Activated naive CD8-positive, alpha-beta T cell treated with anti-CD3 and anti-CD28 coated beads, Interleukin-2, amount 50 U/mL, for 24 hours (primary cell): ENCODE measurements around the gene PRDX1.
A peak's percentile ranks its signal among the peaks of the same experiment; 100 is the strongest.
"Not testable (repeated sequence)": the region's sequence is repeated elsewhere in the genome, so short reads cannot be mapped to it uniquely, and the experiment has no call there.

Experiments
- ATAC-seq: fragments of 150-1000 bp; cut with Tn5 transposase; one replicate; pipeline ENCODE4 v1.10.0; 2021
- DNase-seq: peaks from one replicate; pipeline ENCODE4 v3.0.0; 2021
- H3K27ac Mint-ChIP-seq: one replicate; pipeline ENCODE4 v1.8.0; 2021; ENCODE audit warnings: mild to moderate bottlenecking, mixed read lengths
- H3K27me3 Mint-ChIP-seq: one replicate; pipeline ENCODE4 v1.8.0; 2021; ENCODE audit warnings: mixed read lengths
- H3K36me3 Mint-ChIP-seq: one replicate; pipeline ENCODE4 v1.8.0; 2021; ENCODE audit warnings: low read depth, mixed read lengths
- H3K4me1 Mint-ChIP-seq: one replicate; pipeline ENCODE4 v1.8.0; 2021; ENCODE audit warnings: mixed read lengths
- H3K4me3 Mint-ChIP-seq: one replicate; pipeline ENCODE4 v1.8.0; 2021; ENCODE audit warnings: mild to moderate bottlenecking, moderate library complexity, mixed read lengths
- H3K9me3 Mint-ChIP-seq: one replicate; pipeline ENCODE4 v1.8.0; 2021; ENCODE audit warnings: mixed read lengths

The PRDX1 gene

DNA sequence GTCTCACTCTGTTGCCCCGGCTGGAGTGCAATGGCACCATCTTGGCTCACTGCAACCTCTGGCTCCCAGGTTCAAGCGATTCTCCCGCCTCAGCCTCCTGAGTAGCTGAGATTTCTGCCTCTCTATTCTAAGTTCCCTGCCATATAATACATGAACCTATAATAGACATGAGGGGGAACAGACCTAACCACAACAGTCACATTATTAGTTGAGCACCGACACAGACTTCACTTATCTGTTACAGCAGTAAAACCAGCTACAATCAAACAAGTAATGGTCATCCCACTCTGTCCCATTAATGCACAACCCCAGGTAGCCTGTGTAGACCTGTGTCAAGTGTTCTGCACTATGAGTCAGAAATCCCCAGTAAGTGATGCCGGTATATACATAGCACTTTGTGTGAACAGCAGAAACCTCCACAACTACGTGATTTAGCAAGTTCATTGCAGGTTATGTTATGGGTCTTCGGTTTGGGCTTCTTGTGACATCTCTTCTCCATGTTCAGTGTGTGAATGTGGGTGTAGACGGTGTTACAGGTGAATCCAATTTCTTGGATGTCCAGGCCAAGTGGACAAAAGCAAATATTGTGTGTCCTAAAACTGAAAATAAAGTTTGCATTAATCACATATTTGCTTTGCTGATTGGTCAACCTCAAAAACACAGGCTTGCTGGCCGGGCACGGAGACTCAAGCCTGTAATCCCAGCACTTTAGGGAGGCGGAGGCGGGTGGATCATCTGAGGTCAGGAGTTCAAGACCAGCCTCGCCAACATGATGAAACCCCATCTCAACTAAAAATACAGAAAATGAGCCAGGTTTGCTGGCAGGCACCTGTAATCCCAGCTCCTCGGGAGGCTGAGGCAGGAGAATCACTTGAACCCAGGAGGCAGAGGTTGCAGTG is 18.0 kb downstream of the PRDX1 start:
- ATAC-seq (no peak), DNase-seq (no peak)
- H3K27ac Mint-ChIP-seq, result no peak overlapping the region
- H3K36me3 Mint-ChIP-seq, result peaks cover 10% of the 10 kb centered on the region
- H3K27me3 Mint-ChIP-seq, result no peaks in the 10 kb centered on the region
- no peaks in the 10 kb centered on the region for H3K9me3 Mint-ChIP-seq
- peaks cover 30% of the 10 kb centered on the region for H3K4me1 Mint-ChIP-seq
- H3K4me3 Mint-ChIP-seq, result no peak overlapping the region

DNA sequence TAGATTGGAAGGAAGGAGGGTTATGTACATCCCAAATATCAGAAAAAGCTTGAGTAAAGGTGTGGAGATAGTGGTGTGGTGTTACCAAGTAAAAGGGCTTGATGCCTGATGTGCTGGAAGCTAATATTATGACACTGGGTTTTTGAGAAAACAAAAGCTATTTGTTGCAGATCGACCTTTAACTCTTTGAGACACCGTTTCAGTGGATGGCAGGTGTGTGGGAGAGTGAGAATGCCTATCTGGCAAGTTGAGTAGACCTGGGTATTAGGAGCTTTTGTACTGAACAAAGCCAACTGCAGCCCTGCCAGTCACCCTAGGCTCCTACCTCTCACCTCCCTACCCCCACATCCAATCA is 20.2 kb downstream of the PRDX1 start:
- DNase-seq (no peak), ATAC-seq (no peak)
- Mint-ChIP-seq H3K27ac (no peak overlapping the region), H3K9me3 (no peaks in the 10 kb centered on the region), H3K27me3 (no peaks in the 10 kb centered on the region), H3K36me3 (peaks cover 2% of the 10 kb centered on the region), H3K4me3 (peak overlapping the region; percentile 95), H3K4me1 (peaks cover 31% of the 10 kb centered on the region)

DNA sequence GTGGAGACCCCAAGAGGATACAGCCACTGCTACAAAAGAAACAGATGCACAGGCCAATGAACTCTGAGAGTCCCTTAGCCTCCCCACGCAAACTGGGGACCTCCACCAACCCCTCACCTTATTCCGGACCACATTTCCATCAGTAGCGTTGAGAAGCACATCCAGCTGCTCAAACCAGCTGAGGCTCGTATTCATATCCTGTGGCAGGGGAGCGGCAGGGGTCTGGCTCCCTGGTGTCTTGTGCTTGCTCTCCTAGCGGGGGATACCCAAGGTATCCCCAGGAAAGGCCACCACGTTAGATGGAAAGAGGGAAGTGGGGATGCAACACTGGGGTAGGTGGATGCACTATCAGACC is 22.3 kb downstream of the PRDX1 start:
- H3K36me3 Mint-ChIP-seq, result peaks cover 2% of the 10 kb centered on the region
- H3K4me1 Mint-ChIP-seq, result peaks cover 31% of the 10 kb centered on the region
- no peaks in the 10 kb centered on the region for H3K9me3 Mint-ChIP-seq
- H3K27me3 Mint-ChIP-seq, result no peaks in the 10 kb centered on the region
- DNase-seq (no peak), ATAC-seq (peak; percentile 0)
- peak overlapping the region; percentile 95 for H3K4me3 Mint-ChIP-seq
- peak overlapping the region; percentile 95 for H3K27ac Mint-ChIP-seq

DNA sequence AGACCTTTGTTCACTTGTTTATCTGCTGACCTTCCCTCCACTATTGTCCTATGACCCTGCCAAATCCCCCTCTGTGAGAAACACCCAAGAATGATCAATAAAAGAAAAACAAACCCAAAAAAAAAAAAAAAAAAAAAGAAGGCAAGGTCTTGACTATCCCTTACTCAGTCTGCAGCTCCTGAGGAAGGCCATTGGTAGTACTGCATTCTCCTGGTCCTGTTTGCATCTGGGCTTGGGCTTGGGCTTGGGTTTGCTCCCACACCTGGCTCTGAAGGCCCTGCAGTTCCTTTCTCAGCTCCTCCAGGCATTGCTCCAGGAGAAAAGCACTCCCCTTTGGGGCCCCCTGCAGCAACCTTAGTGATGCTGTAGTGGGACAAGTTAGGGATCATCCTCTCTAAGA is 23.4 kb downstream of the PRDX1 start:
- no peak for DNase-seq
- no peak for ATAC-seq
- Mint-ChIP-seq H3K27me3 (no peaks in the 10 kb centered on the region), H3K9me3 (no peaks in the 10 kb centered on the region), H3K4me1 (peaks cover 31% of the 10 kb centered on the region), H3K4me3 (no peak overlapping the region), H3K36me3 (peaks cover 2% of the 10 kb centered on the region), H3K27ac (no peak overlapping the region)

DNA sequence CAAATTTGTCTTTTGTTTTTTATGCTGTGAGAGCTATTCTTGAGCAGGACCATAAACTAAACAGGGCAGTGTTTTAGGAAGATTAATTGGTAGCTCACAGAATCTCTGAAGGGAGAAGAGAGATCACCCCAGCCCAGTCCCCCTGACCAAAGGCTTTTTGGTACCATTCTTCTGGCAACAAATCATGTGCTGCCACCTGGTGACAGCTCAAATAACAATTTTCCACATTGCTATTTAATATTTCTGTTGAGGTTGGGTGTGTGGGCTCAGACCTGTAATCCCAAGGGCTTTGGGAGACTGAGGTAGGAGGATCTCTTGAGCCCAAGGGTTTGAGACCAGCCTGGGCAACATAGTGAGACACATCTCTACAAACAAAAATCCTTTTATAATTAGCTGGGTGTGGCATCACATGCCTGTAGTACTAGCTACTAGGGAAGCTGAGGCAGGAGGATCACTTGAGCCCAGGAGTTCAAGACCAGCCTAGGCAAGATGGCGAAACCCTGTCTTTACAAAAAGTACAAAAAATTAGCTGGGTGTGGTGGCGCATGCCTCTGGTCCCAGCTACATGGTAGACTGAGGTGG is 28.5 kb downstream of the PRDX1 start:
- DNase-seq (peak; percentile 48), ATAC-seq (no peak)
- Mint-ChIP-seq H3K36me3 (no peaks in the 10 kb centered on the region), H3K9me3 (no peaks in the 10 kb centered on the region), H3K4me1 (peaks cover 4% of the 10 kb centered on the region), H3K4me3 (no peak overlapping the region), H3K27ac (peak overlapping the region; percentile 7), H3K27me3 (no peaks in the 10 kb centered on the region)

DNA sequence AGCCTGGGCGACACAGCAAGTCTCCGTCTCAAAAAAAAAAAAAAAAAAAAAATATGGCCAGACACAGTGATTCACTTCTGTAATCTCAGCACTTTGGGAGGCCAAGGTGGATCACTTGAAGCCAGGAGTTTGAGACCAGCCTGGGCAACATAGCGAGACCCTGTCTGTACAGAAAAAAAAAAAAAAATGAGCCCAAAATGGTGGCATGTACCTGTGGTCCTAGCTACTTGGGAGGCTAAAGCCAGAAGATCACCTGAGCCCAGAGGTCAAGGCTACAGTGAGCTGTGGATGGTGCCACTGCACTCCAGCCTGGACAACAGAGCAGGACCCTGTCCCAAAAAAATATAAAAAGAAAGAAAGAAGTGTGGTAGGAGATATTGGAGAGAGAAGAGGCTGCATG is 29.0 kb downstream of the PRDX1 start:
- ATAC-seq (no peak), DNase-seq (no peak)
- Mint-ChIP-seq H3K9me3 (no peaks in the 10 kb centered on the region), H3K27ac (peak overlapping the region; percentile 7), H3K36me3 (no peaks in the 10 kb centered on the region), H3K4me1 (peaks cover 4% of the 10 kb centered on the region), H3K27me3 (no peaks in the 10 kb centered on the region), H3K4me3 (no peak overlapping the region)

DNA sequence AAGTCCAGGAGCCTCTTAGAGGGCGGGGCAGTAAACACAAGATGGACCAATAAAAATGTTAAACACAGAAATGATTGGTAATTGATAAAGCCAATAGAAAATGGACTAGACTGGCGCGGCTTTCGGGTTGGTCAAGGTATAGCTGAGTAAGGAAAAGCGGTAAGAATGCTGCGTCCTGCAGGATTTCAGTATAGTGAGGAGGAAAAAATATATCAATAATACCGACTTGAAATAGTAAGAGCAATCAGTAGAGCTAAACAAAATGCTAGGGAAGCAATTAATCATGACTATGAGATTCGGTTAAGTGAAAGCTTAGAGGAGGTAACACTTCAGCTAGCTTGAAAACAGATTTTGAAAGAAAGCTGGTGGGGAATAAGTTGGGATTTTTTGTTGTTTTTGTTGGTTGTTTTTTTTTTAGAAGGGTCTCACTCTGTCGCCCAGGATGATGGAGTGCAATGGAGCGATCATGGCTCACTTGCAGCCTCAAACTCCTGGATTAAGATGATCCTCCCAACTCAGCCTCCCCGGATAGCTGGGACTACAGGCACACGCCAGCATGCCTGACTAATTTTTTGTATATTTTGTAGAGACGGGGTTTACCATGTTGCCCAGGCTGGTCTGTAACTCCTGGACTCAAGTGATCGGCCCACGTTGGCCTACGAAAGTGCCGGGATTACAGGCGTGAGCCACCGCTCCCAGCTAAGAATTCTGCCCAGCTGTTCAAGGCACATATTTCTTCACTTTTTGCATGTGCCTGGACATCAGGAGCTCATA is 30.0 kb downstream of the PRDX1 start:
- DNase-seq (no peak), ATAC-seq (no peak)
- Mint-ChIP-seq H3K4me1 (peaks cover 4% of the 10 kb centered on the region), H3K9me3 (no peaks in the 10 kb centered on the region), H3K4me3 (no peak overlapping the region), H3K27ac (no peak overlapping the region), H3K27me3 (no peaks in the 10 kb centered on the region), H3K36me3 (no peaks in the 10 kb centered on the region)

DNA sequence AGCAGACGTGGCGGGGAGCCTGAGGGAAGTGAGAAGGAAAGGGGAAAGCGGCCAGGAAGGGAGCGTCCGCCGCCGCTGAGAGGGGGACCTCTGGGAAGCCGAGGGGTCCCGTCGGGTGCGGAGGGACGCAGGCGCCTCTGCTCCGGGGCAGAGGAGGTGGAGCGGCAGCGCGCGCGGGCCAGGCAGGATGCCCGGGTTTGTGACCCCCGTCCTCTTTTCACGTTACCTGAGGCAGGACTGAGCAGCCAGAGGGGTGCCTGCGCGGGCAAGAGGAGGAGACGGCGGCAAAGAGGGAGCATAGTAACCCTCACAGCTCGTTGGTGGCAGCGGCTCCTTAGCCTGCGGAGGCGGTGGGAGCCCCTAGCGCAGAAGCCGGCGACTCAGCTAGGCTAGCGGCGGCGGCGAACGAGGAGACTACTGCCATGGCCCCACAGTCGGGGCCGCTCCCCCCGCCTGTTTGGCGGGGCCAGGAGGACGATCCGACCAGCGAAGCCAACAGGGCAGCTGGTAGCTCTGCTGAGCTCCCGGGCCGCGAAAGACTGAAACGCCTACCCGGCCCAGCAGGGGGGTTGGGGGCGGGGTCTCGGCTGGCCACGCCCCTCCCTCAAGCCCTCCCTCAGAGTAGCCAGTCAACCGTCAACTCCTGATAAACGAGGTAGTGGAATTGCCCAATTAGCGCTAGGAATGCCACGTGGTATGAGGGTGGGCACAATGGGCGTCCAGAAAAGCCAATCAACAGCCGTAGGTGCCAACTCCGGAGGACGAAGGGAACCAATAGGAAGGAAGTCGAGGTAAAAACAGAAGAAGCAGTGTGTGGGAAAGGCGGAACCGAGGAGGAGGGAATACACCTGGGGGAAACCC is 30.8 kb downstream of the PRDX1 start, which contains the start of gene TESK2:
TSS of gene TESK2 (minus strand) at position 538 of the 861 bp plus-strand sequence. CDS start 33,378 bp downstream, outside the sequence.
- DNase-seq (peak; percentile 94), ATAC-seq (peak; percentile 94)
- Mint-ChIP-seq H3K27ac (no peak within 1 kb of the TSS), H3K4me3 (no peak within 1 kb of the TSS), H3K4me1 (peaks cover 4% of the 10 kb centered on the region), H3K9me3 (no peaks in the 10 kb centered on the region), H3K36me3 (no peaks in the 10 kb centered on the region), H3K27me3 (no peaks in the 10 kb centered on the region)

DNA sequence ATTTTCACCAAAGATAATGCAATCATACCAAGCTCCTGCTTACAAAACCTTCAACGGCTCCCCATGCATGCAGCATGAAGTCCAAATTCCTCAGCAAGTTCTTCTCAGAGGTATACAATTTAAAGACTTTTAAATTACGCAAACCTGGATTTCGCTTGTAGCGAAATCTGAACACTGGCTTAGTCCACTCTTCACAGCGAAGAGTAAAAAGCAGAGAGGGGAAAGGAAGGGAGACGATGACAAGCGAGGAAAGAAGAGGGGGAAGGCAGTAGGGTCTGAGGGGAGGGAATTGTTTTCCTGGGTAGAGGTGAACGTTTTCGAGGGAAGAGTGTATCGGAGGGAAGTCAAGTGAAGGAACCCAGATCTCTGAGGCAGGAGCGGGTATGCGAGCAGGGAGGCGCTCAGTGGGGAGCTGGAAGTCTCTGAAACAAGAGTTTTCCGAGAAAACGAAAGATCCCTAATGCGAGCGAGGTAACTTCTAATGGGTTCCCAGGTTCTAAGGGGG is 31.5 kb downstream of the PRDX1 start:
- Mint-ChIP-seq H3K27me3 (no peaks in the 10 kb centered on the region), H3K4me1 (peaks cover 4% of the 10 kb centered on the region), H3K9me3 (no peaks in the 10 kb centered on the region), H3K36me3 (no peaks in the 10 kb centered on the region), H3K27ac (no peak overlapping the region), H3K4me3 (no peak overlapping the region)
- DNase-seq (no peak), ATAC-seq (no peak)

DNA sequence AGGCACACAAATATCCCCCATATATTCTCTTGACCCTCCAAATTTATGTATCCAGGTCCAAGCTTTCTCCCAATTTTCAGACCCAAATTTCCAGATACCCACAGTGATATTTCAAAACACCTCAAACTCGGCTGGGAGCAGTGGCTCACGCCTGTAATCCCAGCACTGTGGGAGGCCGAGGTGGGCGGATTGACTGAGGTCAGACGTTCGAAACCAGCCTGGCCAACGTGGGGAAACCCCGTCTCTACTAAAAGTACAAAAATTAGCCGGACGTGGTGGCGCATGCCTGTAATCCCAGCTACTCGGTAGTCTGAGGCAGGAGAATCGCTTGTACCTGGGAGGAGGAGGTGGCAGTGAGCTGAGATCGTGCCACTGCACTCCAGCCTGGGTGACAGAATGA is 32.3 kb downstream of the PRDX1 start:
- not testable (repeated sequence) for ATAC-seq, H3K27ac Mint-ChIP-seq, H3K4me1 Mint-ChIP-seq, H3K4me3 Mint-ChIP-seq, H3K27me3 Mint-ChIP-seq, H3K9me3 Mint-ChIP-seq, H3K36me3 Mint-ChIP-seq
- DNase-seq, result peak; percentile 56

DNA sequence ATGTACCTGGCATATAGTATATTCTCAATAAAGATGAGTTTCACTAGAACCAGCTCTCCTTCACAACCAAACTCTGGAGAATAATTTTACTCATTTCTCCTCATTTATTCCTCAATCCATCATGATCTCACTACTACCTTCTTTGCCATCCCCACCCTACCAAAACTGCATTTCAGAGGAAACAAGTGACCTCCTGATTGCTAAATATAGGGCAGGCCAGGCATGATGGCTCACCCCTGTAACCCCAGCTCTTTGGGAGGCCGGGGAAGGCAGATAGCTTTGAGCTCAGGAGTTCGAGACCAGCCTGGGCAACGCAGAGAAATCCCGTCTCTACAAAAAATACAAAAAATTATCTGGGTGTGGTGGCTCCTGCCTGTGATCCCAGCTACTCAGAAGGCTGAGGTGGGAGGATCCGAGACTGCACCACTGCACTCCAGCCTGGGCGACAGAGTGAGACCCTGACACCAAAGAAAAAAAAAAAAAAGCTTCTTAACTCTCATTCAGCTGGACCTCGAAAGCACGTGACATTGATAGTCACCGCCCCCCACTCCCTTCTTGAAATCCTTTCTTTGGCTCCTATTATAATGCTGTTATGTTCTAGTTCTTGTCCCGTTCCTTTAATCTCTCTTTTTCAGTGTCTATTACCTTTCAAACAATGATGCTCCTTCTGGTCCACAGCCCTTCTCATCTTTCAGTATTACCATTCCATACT is 32.9 kb downstream of the PRDX1 start:
- no peak overlapping the region for H3K27ac Mint-ChIP-seq
- no peaks in the 10 kb centered on the region for H3K36me3 Mint-ChIP-seq
- ATAC-seq (no peak), DNase-seq (no peak)
- no peaks in the 10 kb centered on the region for H3K27me3 Mint-ChIP-seq
- H3K9me3 Mint-ChIP-seq, result no peaks in the 10 kb centered on the region
- H3K4me3 Mint-ChIP-seq, result no peak overlapping the region
- peaks cover 4% of the 10 kb centered on the region for H3K4me1 Mint-ChIP-seq

DNA sequence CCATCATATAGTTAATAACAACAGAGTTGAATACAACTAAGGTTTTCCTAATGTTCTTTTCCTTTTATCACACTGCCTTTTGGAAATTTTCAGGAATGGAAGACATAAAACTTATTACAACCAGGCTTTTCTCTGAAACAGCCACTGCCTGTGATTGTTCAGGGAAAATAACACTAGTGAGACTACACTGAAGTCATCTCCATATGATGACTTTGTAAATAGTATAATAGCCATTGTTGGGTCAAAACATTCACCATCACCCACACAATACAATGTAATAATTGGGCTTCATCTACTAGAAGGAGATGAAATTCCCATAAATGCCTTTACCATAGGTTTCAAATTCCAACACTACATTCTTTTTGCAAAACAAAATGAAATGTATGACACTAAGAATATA is 35.7 kb downstream of the PRDX1 start:
- DNase-seq (no peak), ATAC-seq (no peak)
- H3K4me1 Mint-ChIP-seq, result no peaks in the 10 kb centered on the region
- no peak overlapping the region for H3K27ac Mint-ChIP-seq
- no peaks in the 10 kb centered on the region for H3K36me3 Mint-ChIP-seq
- no peaks in the 10 kb centered on the region for H3K9me3 Mint-ChIP-seq
- no peak overlapping the region for H3K4me3 Mint-ChIP-seq
- H3K27me3 Mint-ChIP-seq, result no peaks in the 10 kb centered on the region

DNA sequence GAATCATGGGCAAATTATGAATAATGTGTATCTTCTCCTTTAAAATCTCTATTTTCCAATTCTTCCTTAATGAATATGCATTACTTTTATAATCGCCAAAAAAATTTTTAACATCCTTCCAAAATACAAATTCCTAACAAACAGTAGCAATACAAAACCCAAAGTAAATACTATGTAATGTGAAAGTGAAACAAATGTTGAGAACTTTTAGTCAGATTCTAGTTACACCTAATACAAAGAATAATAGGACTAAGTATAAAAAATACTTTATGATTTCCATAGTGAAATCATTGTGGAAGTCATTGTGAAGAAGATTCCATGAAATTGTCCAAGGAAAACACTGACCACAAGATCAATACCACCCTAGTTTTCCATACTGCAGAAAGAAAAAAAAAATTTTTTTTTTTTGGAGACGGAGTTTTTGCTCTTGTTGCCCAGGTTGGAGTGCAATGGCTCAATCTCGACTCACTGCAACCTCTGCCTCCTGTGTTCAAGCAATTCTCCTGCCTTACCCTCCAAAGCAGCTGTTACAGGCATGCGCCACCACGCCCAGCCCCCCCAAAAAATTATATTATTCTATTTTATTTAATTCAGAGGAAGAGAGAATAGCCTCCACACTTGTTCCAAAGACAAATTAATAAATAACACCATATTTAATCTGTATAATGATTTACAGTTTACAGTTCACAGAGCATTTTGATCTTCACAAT is 42.5 kb downstream of the PRDX1 start:
- no peak for ATAC-seq
- no peak overlapping the region for H3K27ac Mint-ChIP-seq
- peaks cover 6% of the 10 kb centered on the region for H3K4me1 Mint-ChIP-seq
- H3K9me3 Mint-ChIP-seq, result no peaks in the 10 kb centered on the region
- H3K27me3 Mint-ChIP-seq, result no peaks in the 10 kb centered on the region
- H3K4me3 Mint-ChIP-seq, result no peak overlapping the region
- no peak for DNase-seq
- no peaks in the 10 kb centered on the region for H3K36me3 Mint-ChIP-seq
